ENCODE results near the gene MRPS23.

Gene MRPS23

DNA sequence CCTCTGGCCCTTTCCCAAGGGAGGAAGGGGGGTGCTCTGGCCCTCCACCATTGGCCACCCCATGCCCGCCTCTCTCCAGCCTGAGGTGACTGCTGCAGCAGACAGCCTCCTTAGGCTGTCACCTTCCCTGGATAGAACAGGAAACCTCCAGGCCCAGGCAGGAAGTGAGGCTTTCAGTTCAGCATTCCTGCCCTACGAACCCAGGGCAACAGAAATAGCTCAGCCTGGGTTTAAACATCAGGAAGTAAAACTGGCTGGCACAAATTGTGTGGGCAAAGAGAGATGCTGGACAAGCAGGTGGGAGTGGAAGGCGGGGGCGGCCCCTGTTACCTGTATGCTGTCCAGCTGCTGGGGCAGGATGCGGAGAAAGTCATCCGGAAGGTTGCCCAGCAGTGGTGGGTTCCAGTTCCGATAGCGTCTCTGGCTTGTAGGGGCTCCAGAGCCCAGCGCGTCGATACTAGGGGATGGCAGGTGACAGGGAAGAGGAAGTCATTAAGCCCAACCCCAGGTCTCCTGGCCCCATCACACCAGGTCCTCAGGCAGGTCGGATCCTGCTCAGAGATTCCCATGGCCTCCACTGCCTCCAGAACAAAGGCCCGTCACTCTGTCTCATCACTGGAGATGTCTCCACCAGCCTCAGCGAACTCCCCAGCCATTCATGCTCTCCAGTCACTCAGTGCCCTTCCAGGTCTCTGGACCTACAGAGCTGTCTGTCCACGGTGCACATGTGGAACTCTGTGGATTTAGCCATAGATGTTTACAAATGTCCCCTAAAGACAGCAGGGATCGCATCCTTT lies 23.6 kb upstream of the MRPS23 start:
- no peak for DNase-seq (ENCODE audit: low read depth)
- no peak overlapping the region for H3K4me3 ChIP-seq (ENCODE audit: low read depth, low read length)
- TF ChIP-seq, protein P1, sequence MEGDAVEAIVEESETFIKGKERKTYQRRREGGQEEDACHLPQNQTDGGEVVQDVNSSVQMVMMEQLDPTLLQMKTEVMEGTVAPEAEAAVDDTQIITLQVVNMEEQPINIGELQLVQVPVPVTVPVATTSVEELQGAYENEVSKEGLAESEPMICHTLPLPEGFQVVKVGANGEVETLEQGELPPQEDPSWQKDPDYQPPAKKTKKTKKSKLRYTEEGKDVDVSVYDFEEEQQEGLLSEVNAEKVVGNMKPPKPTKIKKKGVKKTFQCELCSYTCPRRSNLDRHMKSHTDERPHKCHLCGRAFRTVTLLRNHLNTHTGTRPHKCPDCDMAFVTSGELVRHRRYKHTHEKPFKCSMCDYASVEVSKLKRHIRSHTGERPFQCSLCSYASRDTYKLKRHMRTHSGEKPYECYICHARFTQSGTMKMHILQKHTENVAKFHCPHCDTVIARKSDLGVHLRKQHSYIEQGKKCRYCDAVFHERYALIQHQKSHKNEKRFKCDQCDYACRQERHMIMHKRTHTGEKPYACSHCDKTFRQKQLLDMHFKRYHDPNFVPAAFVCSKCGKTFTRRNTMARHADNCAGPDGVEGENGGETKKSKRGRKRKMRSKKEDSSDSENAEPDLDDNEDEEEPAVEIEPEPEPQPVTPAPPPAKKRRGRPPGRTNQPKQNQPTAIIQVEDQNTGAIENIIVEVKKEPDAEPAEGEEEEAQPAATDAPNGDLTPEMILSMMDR (IDR thresholded peaks at IDR 0.05; ENCODE audit: control insufficient read depth, extremely low read depth, insufficient read depth): no peak

DNA sequence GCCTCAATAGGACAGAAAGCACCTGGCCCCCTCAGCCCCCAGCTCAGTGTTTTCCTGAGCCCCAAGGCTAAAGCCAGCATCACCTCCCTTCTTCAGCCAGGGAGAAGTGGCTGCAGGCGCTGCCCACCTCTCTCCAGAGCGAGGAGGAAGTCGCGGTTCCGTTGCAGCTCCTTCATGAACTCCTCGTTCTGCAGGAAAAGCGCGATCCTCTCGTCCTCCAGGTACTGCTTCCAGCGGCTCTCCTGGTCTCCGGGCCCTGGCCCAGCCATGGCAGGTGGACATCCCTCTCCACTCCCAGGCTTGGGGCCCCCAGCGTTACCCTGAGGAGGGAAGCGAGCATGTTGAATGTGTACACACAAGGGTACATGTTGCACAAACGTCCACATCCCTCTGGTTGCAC lies 22.7 kb upstream of the MRPS23 start:
- TF ChIP-seq, protein P1 (IDR thresholded peaks at IDR 0.05; ENCODE audit: control insufficient read depth, extremely low read depth, insufficient read depth): no peak
- DNase-seq (ENCODE audit: low read depth): no peak

DNA sequence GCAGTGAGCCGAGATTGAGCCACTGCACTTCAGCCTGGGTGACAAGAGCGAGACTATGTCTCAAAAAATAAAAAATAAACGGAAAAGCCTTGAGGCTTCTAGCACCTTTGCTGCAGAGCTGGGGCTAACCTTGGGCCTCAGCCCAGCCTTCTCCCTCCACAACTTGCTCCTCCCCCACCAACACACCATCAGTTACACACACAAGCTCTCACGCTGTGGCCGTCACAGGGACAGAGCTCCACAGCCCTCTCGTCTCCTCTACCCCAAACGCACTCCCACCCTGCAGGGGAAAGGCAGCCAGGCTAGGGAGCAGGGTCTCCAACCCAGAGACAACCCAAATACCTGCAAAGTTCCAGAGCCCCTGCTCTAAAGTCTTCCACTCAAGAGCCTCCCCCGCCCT lies 22.0 kb upstream of the MRPS23 start:
- TF ChIP-seq, protein P1 (IDR thresholded peaks at IDR 0.05; ENCODE audit: control insufficient read depth, extremely low read depth, insufficient read depth): no peak
- no peak overlapping the region for H3K4me3 ChIP-seq (ENCODE audit: low read depth, low read length)
- DNase-seq (ENCODE audit: low read depth): no peak

More for the DNA sequence above, 22.7 kb upstream of the MRPS23 start:
- H3K4me3 ChIP-seq (ENCODE audit: low read depth, low read length): no peak overlapping the region

DNA sequence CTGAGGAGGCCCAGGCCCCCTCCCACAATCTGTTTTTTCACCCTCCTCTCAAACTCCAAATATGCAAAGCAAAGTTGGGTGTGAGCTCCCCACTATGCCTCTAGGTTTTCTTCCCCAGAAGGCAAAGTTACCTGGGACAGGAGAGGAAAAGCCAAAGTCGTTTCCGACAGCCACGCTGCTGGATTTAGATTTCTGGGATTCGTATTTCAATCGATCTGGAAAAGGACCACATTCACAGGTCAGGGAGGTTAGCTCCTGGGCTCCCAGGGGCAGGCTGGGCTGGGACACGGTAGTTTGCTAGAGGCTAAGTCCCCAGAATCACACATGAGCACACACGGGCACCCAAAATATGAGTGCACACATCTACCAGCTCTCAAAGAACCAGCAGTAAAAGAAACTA lies 21.3 kb upstream of the MRPS23 start:
- DNase-seq (ENCODE audit: low read depth): no peak
- TF ChIP-seq, protein P1 (IDR thresholded peaks at IDR 0.05; ENCODE audit: control insufficient read depth, extremely low read depth, insufficient read depth): no peak
- no peak overlapping the region for H3K4me3 ChIP-seq (ENCODE audit: low read depth, low read length)

DNA sequence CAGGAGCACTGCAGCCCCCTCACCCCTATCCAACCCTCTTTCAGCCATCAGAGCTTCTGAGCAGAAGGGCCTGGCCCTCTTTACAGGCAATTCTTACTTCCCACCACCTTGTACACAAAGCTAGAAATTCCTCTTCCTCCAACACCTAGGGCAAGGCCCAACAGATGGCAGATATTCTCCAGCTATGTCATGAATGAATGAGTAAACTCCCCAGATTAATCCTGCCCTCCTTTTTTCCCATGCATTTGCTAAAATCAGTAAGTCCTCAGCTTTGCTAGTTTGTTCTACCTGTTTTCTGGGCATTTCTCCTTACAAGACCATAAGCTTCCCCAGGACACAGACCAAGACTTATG lies 20.4 kb upstream of the MRPS23 start:
- TF ChIP-seq, protein P1 (IDR thresholded peaks at IDR 0.05; ENCODE audit: control insufficient read depth, extremely low read depth, insufficient read depth): no peak
- no peak overlapping the region for H3K4me3 ChIP-seq (ENCODE audit: low read depth, low read length)
- no peak for DNase-seq (ENCODE audit: low read depth)

DNA sequence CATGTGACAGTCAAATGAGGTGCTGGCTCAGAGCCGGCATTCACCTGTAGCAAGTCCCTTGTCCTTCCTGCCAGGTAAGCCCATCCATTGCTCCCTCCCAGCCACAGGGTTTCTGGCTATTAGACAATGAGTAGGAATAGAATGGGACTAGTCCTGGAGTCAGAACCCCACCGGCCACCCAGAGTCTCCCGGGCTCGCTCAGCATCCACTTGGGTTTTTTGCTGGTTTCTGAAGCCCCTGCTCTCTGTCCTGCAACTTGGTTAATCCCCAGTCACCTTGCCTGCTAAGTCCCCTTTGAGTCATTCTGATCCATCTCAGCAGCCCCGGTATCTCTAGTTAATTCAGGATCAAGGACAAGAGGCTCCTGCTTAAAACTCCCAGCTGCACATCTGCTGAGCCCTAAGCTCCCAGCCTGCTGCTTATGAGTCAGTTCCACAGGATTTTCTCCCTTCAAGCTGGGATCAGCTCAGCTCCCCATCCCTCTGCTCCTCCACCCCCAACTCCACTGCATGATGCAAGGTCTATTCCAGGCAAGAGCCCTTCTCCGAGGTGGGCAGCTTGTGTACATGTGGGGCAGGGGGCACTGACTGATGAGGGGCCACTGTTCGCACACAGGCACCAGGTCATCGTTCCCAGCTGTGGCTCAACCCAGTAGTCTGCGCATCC lies 19.9 kb upstream of the MRPS23 start:
- no peak for DNase-seq (ENCODE audit: low read depth)
- TF ChIP-seq, protein P1 (IDR thresholded peaks at IDR 0.05; ENCODE audit: control insufficient read depth, extremely low read depth, insufficient read depth): no peak
- no peak overlapping the region for H3K4me3 ChIP-seq (ENCODE audit: low read depth, low read length)

Data from LNCaP clone FGC (cell line).